Loucy (cell line): ENCODE measurements around the gene RRP7A.

Source experiments
- H2AFZ ChIP-seq: fragments of 200-600 bp; sonication (generic); 2 replicates; pipeline ENCODE4 v1.6.0; 2016; ENCODE audit warnings: antibody characterized with exemption, mild to moderate bottlenecking, low read length, moderate library complexity
- H3F3A ChIP-seq: fragments of 200-600 bp; 2 replicates; pipeline ENCODE4 v1.6.0; 2016; ENCODE audit warnings: antibody characterized with exemption, low read depth, mild to moderate bottlenecking
- H3K27me3 ChIP-seq: fragments of 200-600 bp; sonication (generic); 2 replicates; pipeline ENCODE4 v1.6.1; 2014; ENCODE audit warnings: low read length, mild to moderate bottlenecking; ENCODE audit not compliant: insufficient read depth, poor library complexity, severe bottlenecking
- H3K36me3 ChIP-seq: fragments of 200-600 bp; sonication (generic); 2 replicates; pipeline ENCODE4 v1.6.1; 2016; ENCODE audit warnings: low read length; ENCODE audit not compliant: insufficient read depth
- H3K4me1 ChIP-seq: fragments of 200-600 bp; sonication (generic); 2 replicates; pipeline ENCODE4 v1.5.1; 2014; ENCODE audit warnings: low read length, mild to moderate bottlenecking; ENCODE audit not compliant: insufficient read depth, poor library complexity, severe bottlenecking
- H3K4me2 ChIP-seq: fragments of 200-600 bp; sonication (generic); 2 replicates; pipeline ENCODE4 v1.6.0; 2014; ENCODE audit warnings: antibody characterized with exemption, low read length, low read depth, mild to moderate bottlenecking; ENCODE audit not compliant: poor library complexity, severe bottlenecking
- H3K4me3 ChIP-seq: fragments of 200-600 bp; sonication (generic); 2 replicates; pipeline ENCODE4 v1.5.1; 2014; ENCODE audit warnings: low read length, mild to moderate bottlenecking, mixed read lengths; ENCODE audit not compliant: poor library complexity, severe bottlenecking
- H3K79me2 ChIP-seq: fragments of 200-600 bp; sonication (generic); 2 replicates; pipeline ENCODE4 v1.6.1; 2014; ENCODE audit warnings: low read length; ENCODE audit not compliant: insufficient read depth
- H3K9ac ChIP-seq: fragments of 200-600 bp; sonication (generic); 2 replicates; pipeline ENCODE4 v1.6.0; 2014; ENCODE audit warnings: mild to moderate bottlenecking, low read depth, low read length, moderate library complexity; ENCODE audit not compliant: poor library complexity, severe bottlenecking
- H3K9me2 ChIP-seq: fragments of 200-600 bp; sonication (generic); replicated peaks from 2 replicates; pipeline ENCODE4 v1.6.1; 2016; ENCODE audit warnings: low read depth, low read length, mixed read lengths
- H3K9me3 ChIP-seq: fragments of 200-600 bp; sonication (generic); 2 replicates; pipeline ENCODE4 v1.6.1; 2014; ENCODE audit warnings: mild to moderate bottlenecking, antibody characterized with exemption, low read length, low read depth; ENCODE audit not compliant: insufficient read depth
- H4K20me1 ChIP-seq: fragments of 200-600 bp; sonication (generic); 2 replicates; pipeline ENCODE4 v1.6.0; 2014; ENCODE audit warnings: antibody characterized with exemption, low read length, mild to moderate bottlenecking; ENCODE audit not compliant: insufficient read depth, poor library complexity, severe bottlenecking
- EZH2phosphoT487 ChIP-seq: fragments of 200-600 bp; IDR thresholded peaks from 2 replicates; pipeline ENCODE4 v1.6.1; 2018; ENCODE audit warnings: antibody characterized with exemption, mild to moderate bottlenecking, moderate library complexity, borderline replicate concordance
- TF ChIP-seq, protein P1 (sequence below): fragments of 200-600 bp; sonication (generic); conservative IDR thresholded peaks from 2 replicates; pipeline ENCODE4 v1.5.1; 2014; ENCODE audit warnings: mild to moderate bottlenecking, antibody characterized with exemption, low read length

RRP7A gene

DNA sequence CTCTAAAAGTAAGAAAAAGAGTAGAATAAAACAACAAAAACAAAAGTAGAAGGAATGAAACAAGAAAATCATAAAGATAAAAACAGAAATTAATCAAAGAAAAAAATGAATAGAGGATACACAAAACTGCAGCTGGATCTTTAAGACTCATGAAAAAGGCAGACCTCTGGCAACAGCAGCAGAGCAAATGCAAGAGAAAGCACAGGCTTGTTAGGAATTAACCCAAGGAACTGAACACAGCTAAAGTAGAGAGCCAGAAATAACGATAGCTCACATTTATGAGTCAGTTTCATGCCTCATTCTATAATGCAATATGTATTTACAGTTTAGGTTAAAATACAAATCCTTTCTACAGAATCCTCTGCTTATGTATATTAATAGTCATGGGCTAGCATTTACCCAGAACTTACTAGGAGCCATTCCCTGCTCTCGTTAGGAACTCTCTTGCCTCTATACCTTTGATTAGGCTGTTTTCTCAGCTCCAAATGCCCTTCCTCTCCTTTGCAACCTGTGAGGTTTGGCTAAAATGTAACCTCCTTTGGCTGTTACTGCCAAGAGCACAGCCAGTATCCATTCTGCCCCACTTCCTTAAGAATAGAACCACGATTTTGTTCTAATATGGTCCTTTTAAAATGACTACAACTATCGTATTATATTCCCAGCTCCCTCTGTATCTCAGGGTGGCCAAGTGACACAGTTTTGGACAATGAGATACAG lies 49.1 kb downstream of the RRP7A start:
- Histone ChIP-seq H3K79me2 (no peaks in the 10 kb centered on the region), H3K36me3 (no peaks in the 10 kb centered on the region), H3K4me3 (no peak overlapping the region), H3K4me1 (no peaks in the 10 kb centered on the region), H3K4me2 (no peak overlapping the region), H3K9me3 (no peaks in the 10 kb centered on the region), H3F3A (no peaks in the 10 kb centered on the region), H3K9ac (no peak overlapping the region), H3K9me2 (no peaks in the 10 kb centered on the region), H2AFZ (0 out of 2 replicates have a peak overlapping the region, but pooled peaks have one; percentile 6), H4K20me1 (no peaks in the 10 kb centered on the region), H3K27me3 (no peaks in the 10 kb centered on the region)
- TF ChIP-seq, protein P1, sequence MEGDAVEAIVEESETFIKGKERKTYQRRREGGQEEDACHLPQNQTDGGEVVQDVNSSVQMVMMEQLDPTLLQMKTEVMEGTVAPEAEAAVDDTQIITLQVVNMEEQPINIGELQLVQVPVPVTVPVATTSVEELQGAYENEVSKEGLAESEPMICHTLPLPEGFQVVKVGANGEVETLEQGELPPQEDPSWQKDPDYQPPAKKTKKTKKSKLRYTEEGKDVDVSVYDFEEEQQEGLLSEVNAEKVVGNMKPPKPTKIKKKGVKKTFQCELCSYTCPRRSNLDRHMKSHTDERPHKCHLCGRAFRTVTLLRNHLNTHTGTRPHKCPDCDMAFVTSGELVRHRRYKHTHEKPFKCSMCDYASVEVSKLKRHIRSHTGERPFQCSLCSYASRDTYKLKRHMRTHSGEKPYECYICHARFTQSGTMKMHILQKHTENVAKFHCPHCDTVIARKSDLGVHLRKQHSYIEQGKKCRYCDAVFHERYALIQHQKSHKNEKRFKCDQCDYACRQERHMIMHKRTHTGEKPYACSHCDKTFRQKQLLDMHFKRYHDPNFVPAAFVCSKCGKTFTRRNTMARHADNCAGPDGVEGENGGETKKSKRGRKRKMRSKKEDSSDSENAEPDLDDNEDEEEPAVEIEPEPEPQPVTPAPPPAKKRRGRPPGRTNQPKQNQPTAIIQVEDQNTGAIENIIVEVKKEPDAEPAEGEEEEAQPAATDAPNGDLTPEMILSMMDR, result no peak
- no peak for TF ChIP-seq EZH2phosphoT487

DNA sequence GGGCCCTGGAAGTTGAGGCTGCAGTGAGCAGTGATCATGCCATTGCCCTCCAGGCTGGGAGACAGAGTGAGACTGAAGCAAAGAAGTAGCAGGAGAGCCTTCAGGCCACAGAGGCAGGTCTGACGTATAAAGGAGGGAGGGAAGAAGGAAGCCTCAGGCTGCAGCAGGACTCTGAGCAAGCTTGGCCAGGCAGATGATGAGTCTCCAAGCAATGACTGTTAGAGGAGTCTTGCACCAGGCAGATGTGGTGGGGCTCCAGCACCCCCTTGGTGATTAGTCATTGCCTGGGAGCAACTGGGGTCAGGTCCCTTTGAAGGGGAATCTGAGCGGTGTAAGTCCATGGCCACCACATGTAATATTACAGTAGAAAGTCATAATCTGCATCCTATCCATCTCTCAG lies 50.8 kb downstream of the RRP7A start:
- Histone ChIP-seq H3K27me3 (no peaks in the 10 kb centered on the region), H3K4me1 (no peaks in the 10 kb centered on the region), H3K79me2 (no peaks in the 10 kb centered on the region), H3K36me3 (no peaks in the 10 kb centered on the region), H3K9me3 (no peaks in the 10 kb centered on the region), H3K9ac (no peak overlapping the region), H3K4me2 (no peak overlapping the region), H2AFZ (no peak overlapping the region), H4K20me1 (no peaks in the 10 kb centered on the region), H3K9me2 (no peaks in the 10 kb centered on the region), H3K4me3 (no peak overlapping the region), H3F3A (no peaks in the 10 kb centered on the region)
- TF ChIP-seq EZH2phosphoT487, result no peak
- TF ChIP-seq, protein P1, result no peak

DNA sequence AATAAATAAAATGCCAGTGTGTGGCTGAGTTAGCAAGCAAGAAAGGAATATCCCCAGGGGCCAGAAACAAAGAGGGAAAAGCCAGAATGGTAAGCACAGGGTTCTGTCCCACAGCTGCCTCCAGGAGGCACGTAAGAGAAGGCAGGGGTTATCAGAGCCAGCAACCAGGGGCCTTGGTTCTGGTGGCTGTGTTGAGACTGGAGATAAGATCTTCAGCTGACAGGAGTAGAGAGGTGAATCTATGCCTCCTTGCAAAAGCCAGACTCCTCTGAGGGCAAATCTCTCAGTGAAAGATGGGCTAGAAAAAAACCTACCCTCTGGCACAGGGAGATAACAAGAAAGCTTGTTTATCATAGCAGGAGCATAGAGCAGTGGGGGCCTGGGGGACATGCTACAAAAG lies 57.6 kb downstream of the RRP7A start:
- no peaks in the 10 kb centered on the region for H3K9me2 ChIP-seq
- H3K9ac ChIP-seq, result no peak overlapping the region
- no peaks in the 10 kb centered on the region for H3K79me2 ChIP-seq
- H3K4me2 ChIP-seq, result no peak overlapping the region
- no peaks in the 10 kb centered on the region for H3F3A ChIP-seq
- H2AFZ ChIP-seq, result no peak overlapping the region
- no peaks in the 10 kb centered on the region for H3K9me3 ChIP-seq
- peaks cover 9% of the 10 kb centered on the region for H3K4me1 ChIP-seq
- TF ChIP-seq, protein P1, result no peak
- TF ChIP-seq EZH2phosphoT487, result no peak
- H3K27me3 ChIP-seq, result no peaks in the 10 kb centered on the region
- no peak overlapping the region for H3K4me3 ChIP-seq
- H4K20me1 ChIP-seq, result no peaks in the 10 kb centered on the region
- no peaks in the 10 kb centered on the region for H3K36me3 ChIP-seq
